Left lung (tissue), 10 donors: ENCODE measurements around the gene STXBP1. TPM values are rescaled to one million over a fixed set of nuclear protein-coding genes. Genes with fewer than 3 reads are reported as not detected.
A peak's percentile ranks its signal among the peaks of the same experiment; 100 is the strongest.
"Not testable (repeated sequence)": the region's sequence is repeated elsewhere in the genome, so short reads cannot be mapped to it uniquely, and the experiment has no call there.

Source experiments
- ATAC-seq: fragments of 200-7000 bp; cut with Tn5 transposase; one replicate; pipeline ENCODE4 v1.9.1; 2020; ENCODE audit warnings: moderate library complexity
- DNase-seq, 4 donors: peaks; one replicate each; pipeline ENCODE4 v3.0.0-alpha.2; 2013 to 2020
- H3K27ac ChIP-seq, 2 donors: fragments of 200-600 bp; sonication (generic) in 1 of 2; one replicate each; pipeline versions ENCODE4 v1.5.0 to v1.8.0; 2020 to 2021
- H3K27me3 ChIP-seq, 2 donors: fragments of 200-600 bp; sonication (generic) in 1 of 2; one replicate each; pipeline versions ENCODE4 v1.5.0 to v1.8.0; 2020 to 2021
- H3K36me3 ChIP-seq, 2 donors: fragments of 200-600 bp; sonication (generic) in 1 of 2; one replicate each; pipeline versions ENCODE4 v1.5.0 to v1.8.0; 2020 to 2021
- H3K4me1 ChIP-seq, 2 donors: fragments of 200-600 bp; one replicate each; pipeline ENCODE4 v1.8.0; 2021
- H3K4me3 ChIP-seq, 2 donors: fragments of 200-600 bp; sonication (generic) in 1 of 2; one replicate each; pipeline versions ENCODE4 v1.5.0 to v1.8.0; 2020 to 2021; ENCODE audit warnings: mild to moderate bottlenecking in 1 of 2
- H3K9me3 ChIP-seq, 2 donors: fragments of 200-600 bp; sonication (generic) in 1 of 2; one replicate each; pipeline versions ENCODE4 v1.5.0 to v1.8.0; 2020 to 2021
- CTCF ChIP-seq, 2 donors: fragments of 200-600 bp; sonication (generic) in 1 of 2; IDR thresholded peaks; one replicate each; pipeline versions ENCODE4 v1.5.0 to v1.8.0; 2021; ENCODE audit warnings: antibody characterized with exemption in 2 of 2
- intact Hi-C, 2 donors: fragments of 100-400 bp; cut with DNase I; formaldehyde crosslinking; loops; one replicate each; pipeline versions ENCODE4 v1.11.2 to v1.14.2; 2022
- polyA plus RNA-seq, 6 donors: library from polyadenylated mRNA; unstranded; fragments of 120-200 nt; gene quantifications; one replicate each; pipeline ENCODE4 v1.2.1, GENCODE V29; 2013; ENCODE audit not compliant: insufficient read length in 6 of 6
- total RNA-seq, 2 donors: library from RNA; stranded (reverse); fragmentation: NEBNext Ultra II Directional; extraction: Animal tissue kit (Norgen Biotek cat#: 25700); gene quantifications; one replicate each; pipeline ENCODE4 v1.2.1, GENCODE V29; 2021
- donor health status: DM: no; HTN: yes; CAD: no.
- donor health status: DM: no; HTN: no; CAD: no.

Gene STXBP1
- total and polyA plus RNA-seq, 8 donors: 40.7 to 76.7 (median 48.8) TPM

- Histone ChIP-seq H3K27me3 (no peaks in the 10 kb centered on the region), H3K4me3 (peak overlapping the region in 1 of 2 donors; percentile 41), H3K9me3 (no peaks in the 10 kb centered on the region), H3K4me1 (peaks cover 19 to 81% of the 10 kb centered on the region in 2 donors), H3K27ac (peak overlapping the region in 1 of 2 donors; percentile 93), H3K36me3 (no peaks in the 10 kb centered on the region)
- DNase-seq: no peak
- intact Hi-C loops: no loop called here
- no peak for TF ChIP-seq CTCF (IDR thresholded peaks at IDR 0.05)
- no peak for ATAC-seq
Observed at GRCh38 chr9:127580879-127581475, 31.1 kb upstream of the STXBP1 start.

- DNase-seq, intact Hi-C loops, H3K27me3 ChIP-seq, H3K36me3 ChIP-seq, H3K9me3 ChIP-seq, H3K4me3 ChIP-seq: not testable (repeated sequence)
- ATAC-seq: peak; percentile 24
- Histone ChIP-seq H3K27ac (peak overlapping the region; percentile 48 to 62), H3K4me1 (peaks cover 9 to 59% of the 10 kb centered on the region in 2 donors)
Observed at GRCh38 chr9:127584474-127584805, 27.6 kb upstream of the STXBP1 start.

DNA sequence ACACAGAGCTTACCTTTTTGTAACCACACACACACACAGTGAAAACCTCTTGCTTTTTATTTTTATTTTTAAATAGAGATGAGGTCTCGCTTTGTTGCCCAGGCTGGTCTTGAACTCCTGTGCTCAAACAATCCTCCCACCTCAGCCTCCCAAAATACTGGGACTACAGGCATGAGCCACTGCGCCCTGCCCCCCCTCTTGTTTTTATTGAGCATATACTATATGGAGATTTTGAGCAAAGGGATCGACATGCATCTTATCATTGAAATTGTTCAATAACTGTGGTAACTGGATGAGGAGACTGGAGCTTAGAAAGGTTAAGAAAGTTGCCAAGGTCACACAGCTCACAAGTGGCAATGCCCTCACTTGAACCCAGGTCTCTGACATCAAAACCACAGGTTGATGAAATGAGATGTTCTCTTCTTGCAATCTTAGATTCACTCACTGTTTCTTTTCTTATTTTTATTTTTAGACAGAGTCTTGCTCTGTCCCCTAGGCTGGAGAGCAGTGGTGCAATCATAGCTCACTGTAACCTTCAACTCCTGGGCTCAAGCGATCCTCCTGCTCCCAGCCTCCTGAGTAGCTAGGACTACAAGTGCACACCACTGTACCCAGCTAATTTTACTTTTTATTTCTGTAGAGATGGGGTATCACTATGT is 26.8 kb upstream of the STXBP1 start:
- Histone ChIP-seq H3K4me1 (peaks cover 5 to 51% of the 10 kb centered on the region in 2 donors), H3K36me3 (no peaks in the 10 kb centered on the region), H3K4me3 (no peak overlapping the region), H3K27ac (no peak overlapping the region), H3K9me3 (no peaks in the 10 kb centered on the region), H3K27me3 (no peaks in the 10 kb centered on the region)
- TF ChIP-seq CTCF (IDR thresholded peaks at IDR 0.05): no peak
- DNase-seq (no peak), ATAC-seq (no peak)
- intact Hi-C loops: loop anchor here in 1 of 2 donors (5.0 kb wide), 1 partner anchor 78 kb away; no protein-coding TSS in a partner anchor

GRCh38 chr9:127586096-127586495 is 26.0 kb upstream of the STXBP1 start:
- Histone ChIP-seq H3K27me3 (no peaks in the 10 kb centered on the region), H3K36me3 (no peaks in the 10 kb centered on the region), H3K4me1 (peaks cover 5 to 43% of the 10 kb centered on the region in 2 donors), H3K9me3 (no peaks in the 10 kb centered on the region), H3K4me3 (no peak overlapping the region), H3K27ac (no peak overlapping the region)
- ATAC-seq (no peak), DNase-seq (no peak)
- no peak for TF ChIP-seq CTCF (IDR thresholded peaks at IDR 0.05)
- intact Hi-C loops: loop anchor here in 1 of 2 donors (5.0 kb wide), 1 partner anchor 79 kb away; no protein-coding TSS in a partner anchor

DNA sequence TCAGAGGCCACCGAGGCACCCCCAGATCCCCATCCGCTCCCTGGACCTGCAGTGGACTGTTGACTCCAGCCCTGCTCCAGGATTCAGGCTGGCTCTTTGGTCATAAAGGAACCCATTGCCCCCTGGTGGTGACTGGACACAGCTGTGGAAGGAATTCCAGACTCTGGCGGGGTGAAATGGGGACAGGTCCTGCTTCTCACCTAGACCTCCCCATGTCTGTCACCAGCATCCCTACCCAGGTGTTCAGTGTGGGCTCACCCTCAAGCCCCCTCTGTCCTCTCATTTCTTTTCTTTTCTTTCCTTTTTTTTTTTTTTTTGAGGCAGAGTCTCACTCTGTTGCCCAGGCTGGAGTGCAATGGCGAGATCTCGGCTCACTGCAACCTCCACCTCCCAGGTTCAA is 25.5 kb upstream of the STXBP1 start:
- H3K27me3 ChIP-seq: no peaks in the 10 kb centered on the region
- no peak overlapping the region for H3K4me3 ChIP-seq
- DNase-seq (peak in 2 of 4 donors; percentile 82 to 84), ATAC-seq (peak; percentile 88)
- H3K36me3 ChIP-seq: no peaks in the 10 kb centered on the region
- TF ChIP-seq CTCF (IDR thresholded peaks at IDR 0.05): peak; percentile 76 to 82
- H3K27ac ChIP-seq: no peak overlapping the region
- H3K4me1 ChIP-seq: peaks cover 5 to 40% of the 10 kb centered on the region in 2 donors
- intact Hi-C loops: loop anchor here in 1 of 2 donors (5.0 kb wide), 1 partner anchor 79 kb away; no protein-coding TSS in a partner anchor
- H3K9me3 ChIP-seq: no peaks in the 10 kb centered on the region
